ENCODE results near the gene RAB2B. TPM values are rescaled to one million over a fixed set of nuclear protein-coding genes. Genes with fewer than 3 reads are reported as not detected.
"Not testable (repeated sequence)": the region's sequence is repeated elsewhere in the genome, so short reads cannot be mapped to it uniquely, and the experiment has no call there.

RAB2B gene
- total RNA-seq, 1 donor from 2014 or later = 38.3 TPM

DNA sequence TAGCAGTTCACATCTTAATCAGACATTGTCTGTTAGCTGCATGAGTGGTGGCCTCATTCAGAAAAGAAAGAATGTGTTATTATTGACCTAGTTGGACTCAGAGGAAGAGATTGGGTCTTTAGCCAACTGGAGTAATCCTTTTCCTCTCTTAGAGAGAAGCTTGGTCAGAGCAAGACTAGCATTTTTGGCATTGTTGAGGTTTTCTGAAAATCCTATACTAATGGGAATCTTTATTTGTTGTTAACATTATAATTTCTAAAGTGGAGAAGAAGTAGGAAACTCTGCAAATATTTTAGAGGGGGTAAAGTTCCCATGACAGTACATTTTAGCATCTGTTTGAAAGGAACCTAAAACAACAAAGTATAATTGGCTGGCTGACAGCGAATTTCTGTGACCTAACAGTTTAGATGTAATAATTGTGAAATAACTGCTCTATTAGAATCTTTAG is 9.9 kb upstream of the RAB2B start:
- no peak for DNase-seq

DNA sequence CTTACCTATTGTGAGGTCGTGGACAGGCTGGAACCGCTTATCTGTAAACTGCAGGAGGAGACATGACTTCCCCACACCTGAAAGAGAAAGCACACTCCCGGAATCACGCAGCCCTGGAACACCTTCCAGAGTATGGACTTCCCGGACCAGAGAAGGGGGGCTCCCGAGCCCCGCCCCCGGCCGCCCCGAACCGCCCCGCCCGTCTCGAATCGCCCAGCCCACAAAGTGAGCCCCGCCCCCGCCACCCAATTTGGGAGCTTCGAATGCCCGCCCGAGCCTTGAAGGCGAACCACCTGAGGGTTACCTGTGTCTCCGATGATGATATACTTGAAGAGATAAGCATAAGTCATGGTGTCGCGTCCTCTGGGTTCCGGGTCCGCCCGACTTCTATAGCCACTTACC is 235 bp downstream of the RAB2B start:
- peak; percentile 48 for DNase-seq

DNA sequence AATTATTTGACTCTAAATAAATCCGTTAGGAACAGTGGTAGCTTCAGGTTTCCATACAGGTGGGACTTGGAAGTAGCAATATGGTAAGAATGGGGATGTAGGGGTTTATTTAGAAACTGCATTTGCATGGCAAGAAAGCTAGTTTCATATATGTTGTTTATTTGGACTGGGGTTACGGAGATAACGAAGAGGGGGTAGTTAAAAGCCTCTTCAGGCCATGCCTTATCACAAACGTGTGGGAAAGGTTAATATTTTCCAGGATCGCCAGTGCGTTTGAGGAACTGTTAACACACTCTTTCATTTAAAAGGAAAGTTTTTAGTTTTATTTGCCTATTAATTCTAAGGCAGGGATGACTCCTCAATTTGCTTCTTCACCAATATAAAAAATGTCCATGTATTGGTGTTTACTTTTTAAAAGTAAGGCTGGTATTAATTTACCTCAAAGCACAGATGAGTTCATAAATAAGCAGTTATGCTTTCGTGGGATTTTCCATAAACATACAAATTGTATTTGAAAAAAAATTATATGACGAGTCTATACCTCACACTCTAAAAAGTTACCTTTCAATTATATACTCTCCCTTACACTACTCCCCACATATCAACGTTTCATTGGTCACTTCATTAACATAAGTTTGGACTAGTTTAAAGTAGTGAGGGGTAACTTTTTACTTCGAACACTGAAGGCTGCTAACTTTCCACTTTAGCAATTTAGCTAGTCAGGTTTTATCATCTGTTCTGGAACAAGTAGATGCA is 814 bp downstream of the RAB2B start:
- no peak for DNase-seq

DNA sequence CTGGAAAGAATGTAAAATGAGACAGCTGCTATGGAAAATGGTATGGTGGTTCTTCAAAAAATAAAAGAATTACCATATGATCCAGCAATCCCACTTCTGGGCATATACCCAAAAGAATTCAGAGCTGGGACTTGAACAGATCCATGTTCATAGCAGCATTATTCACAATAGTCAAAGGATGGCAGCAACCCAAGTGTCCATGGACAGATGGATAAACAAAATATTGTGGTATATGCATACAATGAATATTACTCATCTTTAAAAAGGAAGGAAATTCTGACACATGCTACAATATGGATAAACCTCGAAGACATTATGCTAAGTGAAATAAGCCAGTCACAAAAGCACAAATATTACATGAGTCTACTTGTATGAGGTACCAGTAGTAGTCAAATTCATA is 9.1 kb downstream of the RAB2B start:
- DNase-seq = peak; percentile 5

DNA sequence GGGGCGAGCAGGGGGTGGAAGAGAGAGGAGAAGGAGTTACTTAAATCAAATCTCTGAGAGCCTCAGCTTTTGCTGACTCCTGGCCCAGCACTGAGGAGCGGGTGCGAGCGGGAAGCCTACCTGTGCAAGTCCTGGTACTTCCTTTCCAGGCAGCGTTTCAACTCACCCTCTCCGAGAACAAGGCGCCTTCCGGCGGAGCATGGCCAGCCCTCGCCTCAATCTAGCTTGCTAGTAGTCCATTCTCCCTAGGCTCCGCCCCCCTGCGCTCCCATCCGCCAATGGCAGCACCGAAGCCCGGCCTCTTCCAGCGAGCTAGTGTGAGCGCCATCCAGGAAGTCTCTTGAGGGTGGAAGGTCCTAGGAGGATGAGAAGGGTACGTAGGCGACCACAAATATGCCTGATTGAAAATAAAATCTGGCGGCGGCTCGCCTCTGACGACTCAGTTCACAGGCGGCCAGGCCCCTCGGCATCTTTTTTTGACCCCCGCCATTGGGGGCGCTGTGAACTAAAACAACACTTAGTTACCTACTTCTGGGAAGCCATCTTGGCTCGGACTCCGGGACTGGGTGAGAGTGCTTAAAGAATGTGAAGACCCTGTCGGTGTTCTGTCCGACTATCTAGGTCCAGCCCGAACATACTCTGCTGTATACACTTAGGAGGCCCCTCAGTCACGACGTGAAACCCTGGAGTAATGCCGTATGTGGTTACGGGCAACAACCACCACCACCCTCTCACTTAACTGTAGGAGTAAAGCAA is 20.7 kb downstream of the RAB2B start, which contains the start of gene CHD8:
Gene CHD8 (minus strand): TSS at position 212 of the 756 bp plus-strand sequence. CDS start 24,480 bp downstream, outside the sequence.
- peak; percentile 100 for DNase-seq

DNA sequence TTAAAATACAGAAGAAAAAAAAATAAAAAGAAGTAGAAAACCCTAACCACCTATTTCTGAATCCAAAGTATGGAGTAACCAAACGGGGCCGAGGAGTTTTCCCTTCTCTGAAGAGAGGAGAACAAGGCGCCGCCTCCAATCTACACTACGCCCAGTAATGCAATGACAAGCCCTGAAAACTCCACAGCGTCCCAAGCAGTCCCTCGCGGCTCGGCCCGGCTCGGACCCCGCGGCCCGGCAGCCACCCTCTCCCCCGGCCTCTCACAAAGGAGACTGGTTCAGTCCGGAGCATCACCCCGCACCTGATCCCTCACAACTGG is 21.2 kb downstream of the RAB2B start:
- DNase-seq = no peak

DNA sequence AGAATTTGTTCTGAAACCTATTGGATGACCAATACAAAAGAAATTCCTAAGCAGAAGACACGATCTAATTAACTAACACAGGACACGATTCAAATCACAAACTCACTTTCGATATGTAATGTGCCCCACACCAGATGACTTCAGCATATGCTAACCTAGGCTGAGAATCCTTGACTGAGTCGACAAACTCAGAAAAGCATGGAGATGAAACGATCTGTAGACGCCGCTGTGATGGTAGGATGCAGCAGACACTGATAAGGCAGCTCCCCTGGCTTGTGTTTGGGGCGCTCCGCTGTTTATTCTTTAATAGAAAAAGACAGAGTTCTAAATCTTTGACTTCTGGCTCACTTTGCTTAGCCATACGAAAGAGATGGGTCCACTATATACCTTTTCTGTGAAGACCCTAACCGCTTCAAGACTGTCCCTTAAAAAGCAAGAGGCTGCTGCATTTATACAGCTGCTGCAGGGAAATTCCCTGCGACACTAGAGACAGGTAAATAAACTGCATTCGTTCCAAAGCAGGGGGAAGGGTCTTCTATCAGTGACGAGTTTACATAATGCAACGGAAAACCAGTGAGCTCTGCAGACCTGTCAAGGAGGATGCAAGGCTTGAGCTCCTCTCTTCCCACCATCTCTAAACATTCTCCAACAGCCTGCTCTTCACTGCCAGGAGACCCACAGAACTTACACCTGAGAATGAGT is 21.8 kb downstream of the RAB2B start:
- DNase-seq = no peak

DNA sequence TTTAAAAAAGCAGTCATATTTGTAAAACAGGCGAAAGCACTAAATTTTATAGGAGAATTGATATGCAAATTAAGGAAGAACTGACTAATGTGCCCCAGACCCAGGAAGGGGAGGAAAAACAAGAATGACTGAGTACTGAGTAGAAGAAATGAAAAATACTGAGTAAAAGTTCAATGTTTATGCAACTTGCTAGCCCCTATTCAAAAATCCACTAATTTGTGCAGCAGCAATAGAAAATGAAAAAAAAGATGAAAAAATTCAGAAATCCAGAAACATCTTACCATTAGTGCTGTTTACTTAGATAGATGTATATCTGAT is 26.9 kb downstream of the RAB2B start:
- no peak for DNase-seq

DNA sequence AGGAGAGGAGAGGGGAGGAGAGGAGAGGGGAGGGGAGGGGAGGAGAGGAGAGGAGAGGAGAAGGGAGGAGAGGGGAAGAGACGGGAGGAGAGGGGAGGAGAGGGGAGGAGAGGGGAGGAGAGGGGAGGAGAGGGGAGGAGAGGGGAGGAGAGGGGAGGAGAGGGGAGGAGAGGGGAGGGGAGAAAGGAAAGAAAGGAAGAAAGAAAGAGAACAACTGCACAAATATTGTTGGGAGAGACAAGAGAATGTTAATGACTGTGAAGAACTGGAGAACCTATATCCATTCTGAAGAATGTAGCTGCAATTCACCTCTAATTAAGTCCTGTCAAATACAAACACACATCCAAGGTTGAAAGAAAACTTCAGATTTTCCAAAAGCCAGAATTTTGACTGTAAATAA is 34.1 kb downstream of the RAB2B start:
- DNase-seq = not testable (repeated sequence)

DNA sequence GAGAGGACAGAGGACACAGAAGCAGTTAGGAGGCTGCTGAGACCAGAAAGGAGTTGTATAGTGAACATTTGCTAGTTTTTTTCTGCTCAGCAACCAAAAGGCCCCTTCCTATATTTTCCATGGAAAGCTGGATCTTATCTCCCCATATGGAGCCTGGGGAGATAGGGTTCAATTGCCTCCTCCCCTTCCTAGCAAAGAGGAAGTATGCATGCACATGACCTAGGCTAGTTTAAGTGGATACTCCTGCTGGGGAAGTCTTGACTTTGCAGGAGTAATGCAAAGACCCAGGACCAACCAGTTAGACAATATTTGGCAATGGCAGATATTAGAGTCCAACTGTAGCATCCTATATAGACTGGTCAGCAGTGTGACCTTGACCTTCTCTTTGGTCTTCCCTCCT is 35.9 kb downstream of the RAB2B start:
- no peak for DNase-seq

DNA sequence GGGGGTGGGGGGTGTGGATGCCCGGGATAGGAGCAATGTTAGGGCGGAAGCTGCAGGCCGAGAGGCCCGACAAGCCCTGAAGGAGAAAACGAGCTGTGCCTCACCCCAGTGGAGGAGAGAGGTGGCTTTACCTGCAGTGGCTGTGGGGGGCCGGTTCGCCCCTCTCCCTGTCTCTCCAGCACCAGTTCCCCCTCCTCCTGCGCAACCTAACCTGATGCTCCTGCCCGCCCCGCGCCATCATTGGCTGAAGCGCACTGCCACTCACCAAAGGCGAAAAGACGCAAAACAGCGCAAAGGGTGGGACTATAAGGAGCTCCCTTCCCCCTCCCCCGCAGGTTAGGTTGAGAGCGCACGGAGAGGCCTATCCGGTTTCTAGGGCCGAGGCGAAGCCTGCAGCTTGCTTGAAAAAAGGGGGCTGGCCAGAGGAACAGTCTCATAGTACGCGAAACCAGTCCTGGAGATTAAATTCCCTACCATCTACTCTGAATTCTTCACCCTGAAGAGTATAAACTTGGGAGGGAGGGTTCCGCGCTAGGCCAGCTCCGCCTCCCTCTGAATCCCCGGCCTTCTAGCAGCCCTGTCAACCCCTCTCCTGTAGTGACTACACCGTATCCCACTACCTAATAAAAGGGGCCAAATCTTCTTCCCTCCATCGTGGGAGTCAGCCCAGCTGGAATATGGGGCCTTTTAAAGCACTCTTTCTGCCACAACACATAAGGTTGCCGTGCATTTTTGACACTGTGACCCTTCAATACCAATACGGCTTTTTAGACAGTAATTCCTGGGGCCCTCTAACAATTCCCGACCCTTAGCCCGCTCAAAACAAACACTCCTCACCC is 39.5 kb downstream of the RAB2B start:
- peak; percentile 93 for DNase-seq

DNA sequence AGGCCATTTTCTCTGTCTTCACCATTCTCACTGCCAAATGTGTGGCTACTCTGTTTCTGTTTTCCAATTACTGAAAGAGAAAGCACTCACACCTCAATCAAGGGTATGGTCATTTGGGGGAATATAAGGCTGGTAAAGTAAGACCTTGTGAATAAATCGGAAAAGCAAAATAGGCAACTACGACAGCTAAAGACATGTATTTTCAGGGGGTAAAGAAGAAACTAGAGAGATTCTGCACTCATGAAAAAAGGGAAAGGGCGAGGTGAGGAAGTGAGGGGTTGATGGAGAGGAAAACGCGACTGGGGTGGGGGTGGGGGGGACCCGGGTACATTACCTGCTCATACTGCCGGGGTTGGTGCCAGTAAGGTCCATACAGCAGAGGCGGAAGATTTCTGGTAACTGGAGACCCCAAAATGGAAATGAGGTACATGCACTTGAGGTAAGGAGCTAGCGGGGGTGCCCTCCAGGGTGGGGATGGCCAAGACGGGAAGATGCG is 40.1 kb downstream of the RAB2B start:
- no peak for DNase-seq

DNA sequence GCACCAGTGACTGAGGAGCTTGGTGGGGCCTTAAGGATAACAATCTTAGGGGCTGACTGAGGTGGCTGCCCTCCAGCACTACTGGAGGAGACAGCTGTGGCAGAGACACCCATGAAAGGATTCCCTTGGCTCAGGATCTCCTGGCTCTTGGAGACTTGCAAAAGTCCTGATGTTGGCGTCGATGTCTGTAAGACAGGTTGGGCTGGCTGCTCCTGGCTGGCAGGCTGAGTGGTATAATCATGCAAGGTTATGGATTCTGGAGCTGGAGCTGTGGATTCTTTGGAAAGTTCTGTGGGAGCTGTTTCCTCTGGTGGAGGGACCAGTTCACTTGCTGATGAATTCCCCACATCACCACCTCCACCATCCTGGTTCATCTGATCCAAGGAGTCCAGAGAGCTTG is 45.6 kb downstream of the RAB2B start:
- DNase-seq = no peak

DNA sequence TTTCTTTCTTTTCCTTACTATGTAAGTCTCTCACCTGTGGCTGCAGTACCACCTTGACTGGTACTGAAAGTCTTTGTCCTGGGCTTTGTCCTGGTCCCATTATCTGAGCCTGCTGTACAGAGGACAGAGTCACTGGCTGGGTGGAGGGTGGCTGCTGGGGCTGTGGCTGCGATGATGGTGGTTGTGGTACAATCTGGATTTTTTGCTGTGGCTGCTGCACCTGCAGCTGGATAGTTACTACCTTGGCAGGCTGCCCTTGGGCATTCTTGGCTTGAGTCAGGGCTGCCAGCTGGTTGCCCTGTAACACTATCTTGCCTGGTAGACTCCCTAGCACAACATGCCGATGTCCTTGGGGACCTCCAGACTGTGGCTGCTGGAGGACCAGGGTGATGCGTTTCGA is 47.8 kb downstream of the RAB2B start:
- no peak for DNase-seq

DNA sequence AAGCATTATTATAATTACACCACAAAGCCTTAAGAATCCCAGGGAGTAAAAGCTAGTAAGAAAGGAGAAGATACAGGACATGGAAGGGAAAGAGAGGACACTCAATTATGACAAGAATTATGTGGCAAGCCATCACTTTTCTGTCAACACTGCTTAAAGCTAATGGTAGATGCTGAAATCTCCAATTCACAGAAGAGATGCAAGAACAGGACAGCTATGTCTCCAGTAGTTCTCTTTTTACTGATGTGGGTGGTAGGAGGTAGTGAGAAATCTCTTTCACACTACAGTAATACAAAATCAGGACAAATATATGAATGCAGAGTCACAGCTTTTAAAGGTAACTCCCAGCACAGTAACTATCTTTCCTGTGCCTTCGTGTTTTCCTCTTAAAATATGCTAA is 50.1 kb downstream of the RAB2B start:
- DNase-seq = no peak

DNA sequence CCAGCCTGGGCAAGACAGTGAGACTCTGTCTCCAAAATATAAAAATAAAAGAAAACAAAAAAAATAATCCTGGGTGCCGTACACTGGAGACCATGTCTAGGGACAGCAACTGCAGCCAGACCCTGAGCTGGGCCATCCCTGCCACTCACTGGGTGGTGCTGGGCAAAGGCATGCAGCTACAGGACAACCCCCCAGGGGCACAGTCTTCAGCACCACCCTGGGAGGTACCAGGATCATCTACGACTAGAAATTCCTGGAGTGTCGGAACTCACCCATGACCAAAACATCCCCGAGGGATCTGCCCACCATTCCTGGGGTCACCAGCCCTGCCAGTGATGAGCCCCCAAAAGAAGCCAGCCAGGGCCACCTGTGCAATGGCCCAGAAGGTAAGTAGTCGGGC is 57.2 kb downstream of the RAB2B start:
- DNase-seq = no peak

DNA sequence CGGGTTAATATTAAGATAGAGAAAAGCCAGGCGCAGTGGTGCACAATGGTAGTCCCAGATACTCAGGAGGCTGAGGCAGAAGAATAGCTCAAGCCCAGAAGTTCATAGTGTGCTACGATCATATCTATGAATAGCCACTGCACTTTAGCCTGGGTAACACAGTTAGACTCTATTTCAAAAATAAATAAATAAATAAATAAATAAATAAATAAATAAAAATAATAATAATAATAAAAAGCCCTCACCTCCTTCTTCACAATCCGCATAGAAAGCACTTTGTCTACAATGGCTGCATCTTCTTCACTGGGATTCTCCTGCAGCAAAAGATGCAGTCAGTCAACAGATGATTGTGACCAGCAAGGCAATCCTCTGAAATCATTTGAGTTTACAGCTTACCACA is 61.4 kb downstream of the RAB2B start:
- no peak for DNase-seq

DNA sequence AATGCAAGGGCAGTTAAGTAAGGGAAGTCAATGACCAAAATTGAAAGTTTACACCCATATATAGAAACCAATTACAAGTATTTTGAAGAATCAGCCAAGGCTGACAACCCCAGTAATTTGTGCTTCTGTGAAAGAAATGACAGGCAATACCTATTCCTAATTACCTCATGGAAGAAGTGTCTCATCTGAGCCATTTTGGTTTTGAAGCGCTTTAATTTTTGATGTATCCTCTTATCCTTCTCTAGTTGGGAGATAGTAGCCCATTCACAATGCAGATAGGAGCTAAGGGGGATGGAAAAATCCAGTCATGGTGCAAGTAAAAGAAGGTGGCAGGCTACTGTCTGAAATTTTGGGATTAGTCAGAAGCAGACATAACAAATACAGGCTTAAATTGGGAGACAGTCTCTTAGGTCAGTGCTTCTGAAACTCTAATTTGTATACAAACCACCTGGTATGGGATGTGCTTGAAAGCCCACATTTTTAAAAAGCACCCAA is 62.6 kb downstream of the RAB2B start:
- DNase-seq = no peak

All from skin of body (tissue), 2 donors.